SJSA1 (cell line): Measurements from ENCODE around the gene BBX. TPM values are rescaled to one million over a fixed set of nuclear protein-coding genes. Genes with fewer than 3 reads are reported as not detected.

ENCODE experiments used
- DNase-seq, 2 experiments: peaks; one replicate each; pipeline ENCODE4 v3.0.0-alpha.2; 2015 to 2020; ENCODE audit warnings: low spot score in 2 of 2, low read depth in 1 of 2
- H3K27ac ChIP-seq: fragments of 250-450 bp; sonication (Bioruptor Pico); 2 replicates; pipeline ENCODE4 v1.5.1; 2020; ENCODE audit warnings: mild to moderate bottlenecking, moderate library complexity
- H3K27me3 ChIP-seq: fragments of 250-450 bp; sonication (Bioruptor Pico); replicated peaks from 2 replicates; pipeline ENCODE4 v1.5.1; 2020; ENCODE audit warnings: mild to moderate bottlenecking, moderate library complexity
- H3K36me3 ChIP-seq: fragments of 250-450 bp; sonication (Bioruptor Pico); 2 replicates; pipeline ENCODE4 v1.5.1; 2020; ENCODE audit warnings: mild to moderate bottlenecking
- H3K4me1 ChIP-seq: fragments of 250-450 bp; sonication (Bioruptor Pico); replicated peaks from 2 replicates; pipeline ENCODE4 v1.6.1; 2021; ENCODE audit warnings: mild to moderate bottlenecking
- H3K4me3 ChIP-seq: fragments of 250-450 bp; sonication (Bioruptor Pico); 2 replicates; pipeline ENCODE4 v1.5.1; 2020; ENCODE audit warnings: mild to moderate bottlenecking
- H3K9me3 ChIP-seq: fragments of 250-450 bp; sonication (Bioruptor Pico); replicated peaks from 2 replicates; pipeline ENCODE4 v1.5.1; 2020; ENCODE audit warnings: mild to moderate bottlenecking
- total RNA-seq: library from RNA; depleted of rRNA; stranded (reverse); fragments of >200 nt; shearing (Covaris generic); gene quantifications from 2 replicates; pipeline ENCODE4 v1.2.3, GENCODE V29; 2014; rRNA removed

The BBX gene
- total RNA-seq, result 34.2 and 42.0 TPM in 2 replicates

GRCh38 chr3:107522510-107523288, at the start of gene BBX:
Gene BBX (plus strand): TSS chr3:107522962. CDS start chr3:107710461, 187,499 bp downstream.
- peak; percentile 86 to 94 for DNase-seq
- Histone ChIP-seq H3K27me3 (no peaks in the 10 kb centered on the region), H3K4me1 (peaks cover 10% of the 10 kb centered on the region), H3K9me3 (no peaks in the 10 kb centered on the region), H3K4me3 (peak within 1 kb of the TSS; percentile 72), H3K27ac (peak within 1 kb of the TSS; percentile 25; the same call in 1 of the 2 replicates), H3K36me3 (peaks cover 10% of the 10 kb centered on the region)

- no peaks in the 10 kb centered on the region for H3K4me1 ChIP-seq
- H3K9me3 ChIP-seq, result no peaks in the 10 kb centered on the region
- no peaks in the 10 kb centered on the region for H3K27me3 ChIP-seq
- no peak for DNase-seq
- H3K27ac ChIP-seq, result no peak overlapping the region
- H3K4me3 ChIP-seq, result no peak overlapping the region
- H3K36me3 ChIP-seq, result no peaks in the 10 kb centered on the region
These were observed 46.3 kb upstream of the BBX start for GRCh38 chr3:107476462-107476861.

- Histone ChIP-seq H3K9me3 (no peaks in the 10 kb centered on the region), H3K27ac (no peak overlapping the region), H3K27me3 (no peaks in the 10 kb centered on the region), H3K4me3 (no peak overlapping the region), H3K36me3 (no peaks in the 10 kb centered on the region), H3K4me1 (no peaks in the 10 kb centered on the region)
- DNase-seq, result no peak
These were observed 35.3 kb upstream of the BBX start for GRCh38 chr3:107487490-107487889.

GRCh38 chr3:107488942-107489341, 33.8 kb upstream of the BBX start:
- no peak overlapping the region for H3K27ac ChIP-seq
- no peaks in the 10 kb centered on the region for H3K27me3 ChIP-seq
- no peak overlapping the region for H3K4me3 ChIP-seq
- no peaks in the 10 kb centered on the region for H3K9me3 ChIP-seq
- no peaks in the 10 kb centered on the region for H3K36me3 ChIP-seq
- no peaks in the 10 kb centered on the region for H3K4me1 ChIP-seq
- DNase-seq, result no peak

- Histone ChIP-seq H3K4me1 (peaks cover 5% of the 10 kb centered on the region; the same call in 1 of the 2 replicates), H3K27me3 (no peaks in the 10 kb centered on the region), H3K9me3 (no peaks in the 10 kb centered on the region), H3K27ac (no peak overlapping the region), H3K4me3 (no peak overlapping the region), H3K36me3 (no peaks in the 10 kb centered on the region)
- DNase-seq, result no peak
These were observed 29.6 kb upstream of the BBX start for GRCh38 chr3:107493134-107493533.

GRCh38 chr3:107496855-107497254, 25.9 kb upstream of the BBX start:
- no peaks in the 10 kb centered on the region for H3K27me3 ChIP-seq
- H3K4me1 ChIP-seq, result peaks cover 5% of the 10 kb centered on the region; the same call in 1 of the 2 replicates
- DNase-seq, result no peak
- H3K9me3 ChIP-seq, result no peaks in the 10 kb centered on the region
- H3K4me3 ChIP-seq, result no peak overlapping the region
- no peaks in the 10 kb centered on the region for H3K36me3 ChIP-seq
- no peak overlapping the region for H3K27ac ChIP-seq

GRCh38 chr3:107498646-107499045, 24.1 kb upstream of the BBX start:
- H3K36me3 ChIP-seq, result no peaks in the 10 kb centered on the region
- H3K27ac ChIP-seq, result no peak overlapping the region
- H3K9me3 ChIP-seq, result no peaks in the 10 kb centered on the region
- DNase-seq, result no peak
- no peaks in the 10 kb centered on the region for H3K27me3 ChIP-seq
- H3K4me1 ChIP-seq, result peaks cover 5% of the 10 kb centered on the region; the same call in 1 of the 2 replicates
- H3K4me3 ChIP-seq, result no peak overlapping the region

- Histone ChIP-seq H3K36me3 (no peaks in the 10 kb centered on the region), H3K27me3 (no peaks in the 10 kb centered on the region), H3K27ac (no peak overlapping the region), H3K9me3 (no peaks in the 10 kb centered on the region; the same call in 1 of the 2 replicates), H3K4me1 (no peaks in the 10 kb centered on the region), H3K4me3 (no peak overlapping the region)
- DNase-seq, result no peak
These were observed 16.3 kb upstream of the BBX start for GRCh38 chr3:107506458-107506857.

- no peak for DNase-seq
- Histone ChIP-seq H3K27me3 (no peaks in the 10 kb centered on the region), H3K4me1 (no peaks in the 10 kb centered on the region), H3K27ac (no peak overlapping the region), H3K36me3 (no peaks in the 10 kb centered on the region), H3K4me3 (no peak overlapping the region), H3K9me3 (no peaks in the 10 kb centered on the region; the same call in 1 of the 2 replicates)
These were observed 14.4 kb upstream of the BBX start for GRCh38 chr3:107508331-107508730.

- no peak for DNase-seq
- no peak overlapping the region for H3K27ac ChIP-seq
- no peaks in the 10 kb centered on the region; the same call in 1 of the 2 replicates for H3K9me3 ChIP-seq
- no peaks in the 10 kb centered on the region for H3K27me3 ChIP-seq
- H3K4me1 ChIP-seq, result no peaks in the 10 kb centered on the region
- H3K4me3 ChIP-seq, result no peak overlapping the region
- no peaks in the 10 kb centered on the region for H3K36me3 ChIP-seq
These were observed 10.7 kb upstream of the BBX start for GRCh38 chr3:107512108-107512507.

GRCh38 chr3:107514453-107514852, 8.3 kb upstream of the BBX start:
- H3K27me3 ChIP-seq, result no peaks in the 10 kb centered on the region
- H3K4me3 ChIP-seq, result no peak overlapping the region
- no peaks in the 10 kb centered on the region for H3K4me1 ChIP-seq
- no peak for DNase-seq
- no peaks in the 10 kb centered on the region for H3K9me3 ChIP-seq
- H3K27ac ChIP-seq, result no peak overlapping the region
- no peaks in the 10 kb centered on the region for H3K36me3 ChIP-seq

GRCh38 chr3:107516475-107516874, 6.3 kb upstream of the BBX start:
- Histone ChIP-seq H3K4me3 (no peak overlapping the region), H3K4me1 (no peaks in the 10 kb centered on the region), H3K27ac (no peak overlapping the region), H3K27me3 (no peaks in the 10 kb centered on the region), H3K36me3 (no peaks in the 10 kb centered on the region), H3K9me3 (no peaks in the 10 kb centered on the region)
- no peak for DNase-seq

GRCh38 chr3:107520535-107520934, 2.2 kb upstream of the BBX start:
- no peaks in the 10 kb centered on the region for H3K9me3 ChIP-seq
- no peak overlapping the region for H3K4me3 ChIP-seq
- H3K27ac ChIP-seq, result no peak overlapping the region
- H3K4me1 ChIP-seq, result peaks cover 4% of the 10 kb centered on the region; the same call in 1 of the 2 replicates
- no peaks in the 10 kb centered on the region for H3K27me3 ChIP-seq
- no peak for DNase-seq
- no peaks in the 10 kb centered on the region for H3K36me3 ChIP-seq

GRCh38 chr3:107521469-107522059, 1.2 kb upstream of the BBX start:
- Histone ChIP-seq H3K36me3 (peaks cover under 1% of the 10 kb centered on the region; the same call in 1 of the 2 replicates), H3K4me1 (peaks cover 9% of the 10 kb centered on the region), H3K9me3 (no peaks in the 10 kb centered on the region), H3K27ac (no peak overlapping the region), H3K4me3 (no peak overlapping the region), H3K27me3 (no peaks in the 10 kb centered on the region)
- DNase-seq, result no peak
